Fibroblast of skin of right biceps (primary cell): Measurements from ENCODE around the gene CRYL1.
A peak's percentile ranks its signal among the peaks of the same experiment; 100 is the strongest.

Experiments
- DNase-seq: peaks from one replicate; pipeline ENCODE4 v3.0.0-alpha.2; 2013

Gene CRYL1

DNA sequence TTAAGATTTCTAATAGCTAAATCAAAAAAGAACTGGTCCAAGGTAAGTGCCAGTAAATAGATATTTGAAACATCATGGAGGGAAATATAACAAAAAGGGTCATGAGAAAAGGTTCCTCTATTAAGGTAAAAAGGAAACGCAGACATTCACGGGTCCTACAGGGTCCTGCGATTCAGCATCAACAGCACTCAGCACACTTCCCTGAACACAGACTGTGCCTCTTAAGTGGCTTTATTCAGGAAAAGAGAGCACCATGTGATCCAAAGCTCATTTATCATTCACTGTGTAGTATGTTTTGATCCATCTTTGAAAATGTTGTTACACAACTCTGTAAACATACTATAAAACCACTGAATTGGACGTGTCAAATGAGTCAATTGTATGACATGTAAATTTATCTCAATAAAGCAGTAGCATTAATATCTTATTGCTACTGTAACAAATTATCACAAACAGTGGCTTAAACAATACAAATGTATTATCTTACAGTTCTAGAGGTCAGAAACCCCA lies 33.7 kb downstream of the CRYL1 start:
- no peak for DNase-seq

DNA sequence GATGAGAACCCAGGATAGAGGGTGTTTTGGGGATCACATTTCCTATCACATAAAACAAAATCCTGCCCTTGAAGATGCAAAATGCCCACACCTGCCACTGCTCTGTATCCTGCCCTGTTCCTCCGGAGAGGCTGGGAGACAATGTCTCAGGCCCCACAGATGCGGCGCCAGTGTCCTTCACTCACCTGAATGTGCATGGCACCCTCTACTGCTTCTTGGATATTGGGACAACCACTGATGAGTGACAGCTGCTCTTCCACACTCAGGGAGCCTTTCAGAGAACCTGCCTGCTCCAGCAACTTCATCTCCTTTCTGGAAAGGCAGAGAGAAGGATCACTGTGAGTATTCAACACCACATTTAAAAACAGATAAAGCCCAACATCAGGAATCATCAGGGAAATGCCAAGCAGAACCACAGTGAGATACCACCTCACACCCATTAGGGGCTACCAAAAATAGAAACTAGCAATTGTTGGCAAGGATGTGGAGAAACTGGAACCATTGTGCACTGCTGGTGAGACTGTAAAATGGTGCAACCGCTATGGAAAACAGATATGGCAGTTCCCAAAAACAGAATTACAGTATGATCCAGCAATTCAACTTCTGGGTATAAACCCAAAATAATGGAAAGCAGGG lies 36.4 kb downstream of the CRYL1 start:
- peak; percentile 52 for DNase-seq

DNA sequence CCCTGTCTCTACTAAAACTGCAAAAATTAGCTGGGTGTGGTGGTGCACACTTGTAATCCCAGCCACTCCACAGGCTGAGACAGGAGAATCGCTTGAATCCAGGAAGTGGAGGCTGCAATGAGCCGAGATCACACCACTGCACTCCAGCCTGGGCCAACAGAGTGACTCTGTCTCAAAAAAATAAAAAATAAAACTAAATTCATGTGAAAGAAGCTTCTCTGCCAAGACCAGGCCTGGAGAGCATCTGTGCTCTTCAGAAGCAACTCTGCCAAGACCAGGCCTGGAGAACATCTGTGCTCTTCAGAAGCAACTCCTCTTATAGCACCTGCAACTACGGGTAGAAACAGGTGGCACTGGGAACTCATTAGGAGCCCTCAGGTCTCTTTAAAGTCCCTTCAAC lies 37.7 kb downstream of the CRYL1 start:
- DNase-seq, result no peak

DNA sequence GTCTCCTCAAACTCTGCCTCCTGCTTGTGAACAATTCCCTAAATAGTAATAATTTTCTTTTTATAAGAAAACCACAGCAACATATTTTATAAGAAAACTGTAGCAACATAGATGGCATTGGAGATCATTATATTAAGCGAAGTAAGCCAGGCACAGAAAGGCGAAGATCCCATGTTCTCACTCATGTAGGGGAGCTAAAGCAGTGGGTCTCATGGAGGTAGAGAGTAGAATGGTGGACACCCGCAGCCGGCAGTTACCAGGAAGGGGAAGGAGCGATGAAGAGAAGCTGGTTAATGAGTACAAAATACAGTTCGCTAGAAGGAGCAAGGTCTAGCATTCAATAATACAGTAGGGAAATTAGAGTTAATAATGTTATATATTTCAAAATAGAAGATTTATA lies 42.9 kb downstream of the CRYL1 start:
- no peak for DNase-seq

DNA sequence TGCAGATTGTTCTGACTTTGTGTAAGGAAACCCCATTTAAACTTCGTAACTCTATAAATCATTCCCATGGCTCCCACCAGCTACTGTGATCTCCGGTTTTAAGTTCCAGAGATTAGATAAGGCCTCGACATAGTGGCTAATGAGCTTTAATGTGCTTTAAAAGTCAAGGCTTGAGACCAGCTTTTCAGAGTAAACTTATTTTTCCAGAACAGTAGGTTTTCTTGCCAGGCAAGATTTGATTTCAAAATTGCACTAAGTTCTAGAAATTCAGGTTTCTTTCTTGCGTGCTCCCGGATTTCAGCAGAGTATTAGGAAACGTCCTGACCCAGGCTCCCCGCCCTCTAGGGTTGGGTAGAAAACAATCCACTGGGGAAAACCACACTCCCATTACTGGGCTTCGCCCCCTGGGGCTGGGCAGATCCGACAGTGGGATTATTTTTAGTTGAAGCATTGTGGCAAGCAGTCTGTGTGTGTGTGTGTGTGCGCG lies 43.3 kb downstream of the CRYL1 start:
- no peak for DNase-seq

DNA sequence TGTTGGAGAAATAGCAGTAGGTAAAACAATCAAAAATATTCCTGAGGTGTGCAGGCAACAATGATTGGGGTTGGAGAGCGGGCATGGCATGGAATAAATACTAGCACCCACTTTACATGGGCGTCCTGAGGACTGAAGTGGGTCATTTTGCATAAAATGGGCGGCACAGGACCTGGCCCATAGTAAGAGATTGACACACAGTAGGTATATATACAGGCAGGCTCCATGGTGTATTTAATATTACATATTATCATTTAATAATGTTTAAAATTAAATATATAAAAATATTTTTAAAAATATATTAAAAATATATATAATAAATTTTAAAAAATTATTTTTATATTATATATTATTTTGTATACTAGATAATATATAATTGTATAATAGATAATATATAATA lies 48.3 kb downstream of the CRYL1 start:
- DNase-seq, result no peak

DNA sequence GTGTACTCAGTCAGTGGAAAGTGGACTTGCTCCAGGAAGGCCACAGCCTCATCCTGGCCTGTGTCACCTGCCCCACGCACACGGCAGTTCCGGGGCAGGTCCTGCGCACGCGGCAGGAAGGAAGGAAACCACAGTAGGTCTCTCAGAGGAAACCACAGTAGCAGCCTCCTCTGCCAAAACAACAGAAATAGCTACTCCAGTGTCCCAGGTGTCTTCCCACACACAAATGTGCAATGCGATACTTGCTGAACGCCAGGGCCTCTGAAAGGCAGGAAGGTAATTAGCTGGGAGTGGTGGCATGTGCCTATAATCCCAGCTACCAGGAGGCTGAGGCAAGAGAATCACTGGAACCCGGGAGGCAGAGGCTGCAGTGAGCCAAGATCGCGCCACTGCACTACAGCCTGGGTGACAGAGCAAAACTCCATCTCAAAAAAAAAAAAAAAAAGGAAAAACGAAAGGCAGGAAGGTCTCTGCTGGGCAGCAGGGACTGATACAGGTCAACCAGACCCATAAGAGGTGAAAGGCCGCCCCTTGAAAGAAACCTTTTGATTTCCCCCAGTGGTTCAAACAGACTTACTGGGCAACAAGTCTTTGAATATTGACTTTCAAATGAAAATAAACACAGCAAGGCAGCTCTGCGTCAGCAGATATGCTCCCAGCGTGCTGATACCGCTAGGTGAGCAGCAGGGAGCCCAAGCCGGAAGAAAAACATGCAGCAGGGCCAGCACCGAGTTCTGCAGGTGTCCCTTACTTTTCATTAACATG lies 49.5 kb downstream of the CRYL1 start:
- no peak for DNase-seq

DNA sequence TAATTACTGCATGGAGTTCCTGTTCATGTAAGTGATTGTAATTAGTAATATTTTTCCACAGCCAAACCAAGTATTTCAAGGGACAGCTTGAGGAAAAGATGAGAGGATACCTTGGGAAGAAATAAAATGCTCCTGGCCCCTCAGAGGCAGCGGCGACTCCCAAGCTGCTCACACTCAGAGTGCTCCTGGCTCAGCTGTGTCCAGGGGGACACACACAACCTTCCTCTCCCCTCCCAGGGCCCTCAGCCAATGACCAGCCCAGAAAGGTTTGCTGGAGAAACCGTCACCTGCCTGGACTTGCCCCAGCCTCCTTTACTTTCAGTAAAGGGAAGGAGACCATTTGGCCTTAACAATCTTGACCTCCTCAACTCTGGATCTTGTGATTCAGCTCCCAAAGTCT lies 51.1 kb downstream of the CRYL1 start:
- no peak for DNase-seq

DNA sequence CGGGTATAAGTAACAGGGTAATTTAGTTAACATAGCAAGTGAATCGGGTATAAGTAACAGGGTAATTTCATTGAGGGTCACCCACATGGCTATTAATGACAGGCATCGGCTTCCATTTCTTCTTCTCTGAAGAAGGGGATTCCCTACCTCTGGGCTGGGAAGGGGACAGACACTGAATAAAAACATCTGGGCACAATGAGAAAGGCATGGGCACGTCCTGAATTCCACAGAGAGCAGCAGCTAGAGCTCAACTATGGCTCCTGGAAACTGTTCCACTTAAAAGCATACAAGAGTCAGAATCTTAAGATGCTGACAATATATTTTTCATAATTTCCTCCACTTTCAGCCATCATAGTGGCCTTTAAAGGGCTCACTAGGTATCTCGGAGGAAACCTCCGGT lies 51.8 kb downstream of the CRYL1 start:
- no peak for DNase-seq

DNA sequence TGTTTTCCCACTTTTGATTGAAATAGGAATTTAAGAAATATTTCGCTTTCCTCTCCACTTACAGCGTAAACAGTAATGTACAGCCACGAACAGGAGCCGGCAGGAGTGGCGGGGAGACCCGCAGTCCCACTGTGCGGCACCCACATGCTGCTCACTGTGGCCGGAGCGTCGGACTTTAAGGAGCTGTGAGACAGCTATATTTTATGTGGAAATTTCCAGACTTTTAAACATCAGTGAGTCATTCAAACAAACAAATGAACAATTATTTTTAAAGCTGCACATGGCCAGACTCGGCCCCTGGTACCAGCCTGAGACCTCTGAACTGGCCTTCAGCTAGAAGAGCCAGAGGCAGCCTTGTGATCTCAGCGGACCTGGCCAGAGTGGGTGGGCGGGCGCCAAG lies 52.5 kb downstream of the CRYL1 start:
- DNase-seq, result no peak

DNA sequence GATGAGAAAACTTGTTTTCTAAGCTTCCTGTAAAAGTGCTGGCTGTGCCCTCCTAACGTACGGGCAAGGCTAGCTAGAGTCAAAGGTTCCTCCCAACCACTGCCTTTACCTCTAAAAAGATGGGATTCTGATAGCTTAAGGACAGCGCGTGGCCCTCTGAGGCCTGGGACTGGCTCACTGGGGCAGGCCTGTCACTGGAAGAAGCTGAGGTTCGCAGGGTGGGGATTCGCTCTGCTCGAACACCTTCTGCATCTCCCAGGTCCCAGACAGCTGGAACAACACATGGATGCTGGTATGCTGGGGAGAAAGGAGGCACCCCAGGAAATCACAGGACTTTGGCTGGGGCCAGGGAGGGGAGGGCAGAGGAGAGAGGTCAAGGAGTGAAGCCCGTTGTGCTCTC lies 53.1 kb downstream of the CRYL1 start:
- DNase-seq, result no peak

DNA sequence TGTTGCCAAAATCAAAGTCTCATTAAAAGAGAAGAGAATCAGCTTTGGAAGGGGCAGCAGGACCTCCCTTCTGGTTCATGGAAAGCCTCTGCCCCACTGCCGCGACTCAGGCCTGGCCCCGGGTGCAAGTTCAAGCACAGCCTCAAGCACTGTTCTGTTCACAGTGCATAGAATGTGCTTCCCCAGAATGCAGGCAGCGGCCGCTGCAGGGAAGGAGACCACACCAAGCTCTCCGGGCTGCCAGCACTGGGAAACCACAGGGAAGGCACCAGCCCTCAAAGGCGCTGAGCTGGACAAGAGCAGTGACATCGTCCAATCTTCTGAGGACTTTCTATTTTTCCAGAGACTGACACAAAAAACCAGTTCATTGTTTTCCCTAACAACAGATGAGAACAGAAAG lies 55.5 kb downstream of the CRYL1 start:
- DNase-seq, result no peak

DNA sequence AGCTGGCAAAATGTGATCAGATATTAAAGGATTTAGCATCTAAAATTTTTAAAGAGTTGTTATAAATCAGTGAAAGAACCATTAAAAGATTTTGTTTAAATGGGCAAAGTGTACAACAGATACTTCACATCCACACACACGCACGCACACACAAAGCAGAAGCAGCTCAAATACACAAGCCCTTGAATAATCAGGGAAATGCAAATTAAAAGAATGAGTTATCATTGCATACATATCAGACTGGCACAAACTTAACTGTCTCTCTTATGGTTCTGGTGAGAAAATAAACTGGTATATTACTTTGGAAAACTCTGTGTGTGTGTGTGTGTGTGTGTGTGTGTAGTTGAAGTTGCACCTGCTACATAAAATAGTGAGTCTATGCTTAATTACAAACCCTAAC lies 59.3 kb downstream of the CRYL1 start:
- DNase-seq, result no peak

DNA sequence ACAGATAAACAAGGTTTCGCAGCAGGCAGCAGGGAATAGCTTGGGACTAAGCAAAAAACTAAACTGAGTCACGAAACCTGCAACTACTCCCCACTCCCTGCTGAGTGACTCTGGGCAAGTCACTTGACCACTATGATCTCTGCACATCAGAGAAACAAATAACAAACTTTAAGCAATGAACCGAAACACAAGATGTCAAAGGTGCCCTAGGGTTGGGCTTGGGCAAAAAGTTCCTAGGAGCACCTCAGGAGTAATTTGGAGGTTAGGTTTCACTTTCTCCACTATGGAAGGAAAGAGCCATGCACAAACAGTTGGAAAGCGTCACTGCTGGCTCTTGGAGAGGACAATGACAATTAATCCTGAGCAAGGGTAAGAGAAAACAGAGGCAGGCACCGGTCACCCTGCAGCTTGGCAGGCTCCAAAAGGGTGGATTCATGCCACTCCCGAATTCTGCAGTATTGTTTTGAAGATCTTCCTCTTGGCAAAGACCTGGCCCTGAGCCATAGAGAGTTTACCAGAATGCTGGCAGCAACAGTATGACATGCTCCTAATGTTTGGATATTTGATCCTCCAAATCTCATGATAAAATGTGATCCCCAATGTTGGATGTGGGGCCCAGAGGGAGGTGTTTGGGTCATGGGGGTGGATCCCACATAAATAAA lies 60.3 kb downstream of the CRYL1 start:
- DNase-seq, result no peak

DNA sequence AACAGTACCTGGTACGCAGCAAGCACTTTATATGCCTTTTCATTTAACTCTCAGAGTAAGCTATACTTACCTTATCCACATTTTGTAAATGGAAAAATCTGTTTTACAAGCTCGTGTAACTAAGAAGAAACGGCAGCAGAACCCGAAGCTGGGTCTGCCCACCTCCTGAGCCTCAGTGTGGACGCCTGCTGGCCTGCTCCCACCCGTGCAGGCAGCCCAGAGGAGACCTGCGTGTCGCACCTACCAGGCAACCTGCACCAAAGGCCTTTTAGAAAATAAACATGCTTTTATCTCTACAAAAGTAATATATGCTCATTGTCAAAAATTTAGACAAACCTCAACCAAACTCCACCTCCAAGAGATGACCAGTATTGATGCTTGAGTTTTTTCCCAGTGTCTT lies 62.7 kb downstream of the CRYL1 start:
- DNase-seq, result no peak

DNA sequence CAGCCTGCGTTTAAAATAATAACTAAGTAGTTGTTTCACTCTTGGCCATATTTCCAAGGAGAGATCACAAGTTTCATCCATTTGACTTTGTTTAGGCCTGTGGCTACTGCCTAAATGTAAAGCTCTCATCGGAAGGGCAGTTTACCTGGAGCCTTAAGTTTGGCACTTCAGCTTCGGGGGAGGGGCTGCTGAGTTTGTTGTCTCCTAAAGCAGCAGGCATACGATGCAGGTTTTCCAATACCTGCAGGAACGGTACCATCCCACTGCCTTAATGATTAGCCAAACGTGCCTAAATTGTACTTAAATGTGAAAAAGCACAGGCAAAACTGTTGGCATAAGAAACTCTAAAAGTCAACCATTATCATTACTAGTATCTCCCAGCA lies 63.1 kb downstream of the CRYL1 start:
- DNase-seq, result no peak

DNA sequence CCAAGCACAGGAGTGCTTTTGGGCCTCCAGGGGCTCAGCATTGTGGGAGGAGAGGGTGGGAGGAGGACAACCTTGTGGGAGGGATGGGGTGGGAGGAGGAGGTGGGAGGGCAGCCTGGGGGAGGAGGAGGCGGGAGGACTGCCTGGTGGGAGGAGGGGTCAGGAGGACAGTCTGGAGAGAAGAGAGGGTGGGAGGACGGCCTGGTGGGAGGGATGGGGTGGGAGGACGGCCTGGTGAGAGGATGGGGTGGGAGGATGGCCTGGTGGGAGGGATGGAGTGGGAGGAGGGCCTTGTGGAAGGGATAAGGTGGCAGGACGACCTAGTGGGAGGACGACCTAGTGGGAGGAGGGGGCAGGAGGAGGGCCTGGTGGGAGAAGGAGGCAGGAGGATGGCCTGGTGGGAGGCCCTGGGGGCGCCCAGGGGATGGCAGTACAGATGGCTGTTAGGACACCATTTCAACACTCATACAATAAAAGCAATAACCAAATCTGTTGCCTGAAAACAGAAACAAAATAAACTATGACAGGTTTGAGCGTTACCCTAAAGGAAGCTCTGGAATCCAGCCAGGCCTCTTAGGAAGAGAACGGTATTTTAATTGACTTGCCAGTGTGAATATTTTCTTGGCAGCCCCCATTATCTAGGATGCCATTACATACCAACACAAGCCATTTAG lies 63.7 kb downstream of the CRYL1 start:
- peak; percentile 49 for DNase-seq

DNA sequence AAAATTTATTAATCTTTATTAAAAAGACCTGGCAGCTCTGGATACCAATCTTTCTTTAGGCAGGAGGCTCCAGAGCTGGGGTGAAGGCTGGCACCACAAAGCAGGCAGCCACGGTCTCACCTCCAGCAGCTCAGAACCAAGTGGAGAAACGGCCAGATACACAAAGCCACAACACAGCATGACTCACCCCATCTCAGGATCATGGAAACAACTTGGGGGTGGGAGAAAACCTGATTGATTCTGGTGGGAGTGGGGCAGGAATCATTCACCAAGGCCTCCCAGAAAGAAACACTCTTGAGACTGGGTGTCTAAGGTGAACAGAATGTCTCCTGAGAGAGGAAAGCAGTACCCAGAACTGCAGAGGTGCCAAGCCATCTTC lies 64.2 kb downstream of the CRYL1 start:
- DNase-seq, result peak; percentile 59

DNA sequence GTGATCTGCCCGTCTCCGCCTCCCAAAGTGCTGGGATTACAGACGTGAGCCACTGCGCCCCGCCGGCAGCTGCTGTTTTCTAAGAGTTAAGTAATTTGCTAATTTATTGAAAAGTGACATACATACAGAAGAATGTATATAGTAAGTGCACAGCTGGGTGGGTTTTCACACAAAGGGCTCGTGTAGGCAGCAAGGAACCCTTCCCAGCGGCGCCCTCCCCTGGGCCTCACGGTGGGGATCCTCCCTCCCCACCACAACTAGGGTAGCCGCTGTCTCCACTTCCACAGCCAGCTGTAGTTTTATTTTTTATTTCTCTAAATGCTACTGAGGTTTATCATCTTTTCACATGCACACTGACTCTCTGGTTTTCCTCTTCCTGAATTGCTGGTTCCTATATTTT lies 64.9 kb downstream of the CRYL1 start:
- DNase-seq, result peak; percentile 23

DNA sequence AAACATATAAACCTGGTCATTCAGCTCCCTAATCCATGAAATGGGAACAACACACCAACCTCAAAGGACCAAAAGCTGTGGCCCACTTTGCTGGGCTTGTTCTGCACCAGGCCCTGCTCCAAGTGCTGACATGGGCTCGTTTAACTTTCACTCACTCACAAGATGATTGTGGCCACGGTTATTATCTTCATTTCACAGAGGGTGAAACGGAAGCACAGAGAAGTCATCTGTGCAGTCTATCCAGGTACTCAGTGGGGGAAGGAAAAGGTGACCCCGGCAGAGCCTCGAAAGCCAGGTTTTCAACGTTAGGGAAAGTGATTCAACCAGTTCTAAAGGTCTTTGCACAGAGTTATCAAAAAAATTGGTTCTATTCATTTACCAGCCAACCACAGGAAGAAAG lies 68.0 kb downstream of the CRYL1 start:
- no peak for DNase-seq

DNA sequence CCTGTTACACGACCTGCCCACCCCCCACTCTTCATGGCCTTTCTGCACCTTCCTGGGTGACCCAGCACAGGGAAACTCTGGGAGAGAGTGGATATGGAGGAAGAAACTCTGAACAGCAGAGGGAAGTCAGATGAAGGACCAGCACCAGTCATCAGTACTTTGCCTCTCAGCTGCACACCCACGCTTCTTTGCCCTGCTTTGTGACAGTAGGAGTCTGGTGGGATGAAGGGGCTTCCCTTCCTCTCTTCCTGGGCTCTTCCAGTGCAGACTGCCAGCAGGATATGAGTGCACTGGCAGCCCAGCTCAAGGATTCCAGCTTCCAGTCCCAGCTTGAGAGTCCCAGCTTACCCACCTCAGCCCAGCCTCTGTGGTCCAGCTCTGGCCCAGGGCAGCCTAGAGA lies 68.9 kb downstream of the CRYL1 start:
- DNase-seq, result no peak

DNA sequence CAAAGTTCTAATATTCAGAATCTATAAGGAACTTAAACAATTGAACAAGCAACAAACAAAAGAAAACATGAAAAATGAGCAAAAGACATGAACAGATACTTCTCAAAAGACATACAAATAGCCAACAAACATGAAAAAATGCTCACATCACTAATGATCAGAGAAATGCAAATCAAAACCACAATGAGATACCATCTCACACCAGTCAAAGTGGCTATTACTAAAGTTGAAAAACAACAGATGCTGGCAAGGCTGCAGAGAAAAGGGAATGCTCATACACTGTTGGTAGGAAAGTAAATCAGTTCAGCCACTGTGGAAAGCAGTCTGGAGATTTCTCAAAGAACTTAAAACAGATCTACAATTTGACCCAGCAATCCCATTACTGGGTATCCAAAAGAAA lies 74.3 kb downstream of the CRYL1 start:
- DNase-seq, result no peak

DNA sequence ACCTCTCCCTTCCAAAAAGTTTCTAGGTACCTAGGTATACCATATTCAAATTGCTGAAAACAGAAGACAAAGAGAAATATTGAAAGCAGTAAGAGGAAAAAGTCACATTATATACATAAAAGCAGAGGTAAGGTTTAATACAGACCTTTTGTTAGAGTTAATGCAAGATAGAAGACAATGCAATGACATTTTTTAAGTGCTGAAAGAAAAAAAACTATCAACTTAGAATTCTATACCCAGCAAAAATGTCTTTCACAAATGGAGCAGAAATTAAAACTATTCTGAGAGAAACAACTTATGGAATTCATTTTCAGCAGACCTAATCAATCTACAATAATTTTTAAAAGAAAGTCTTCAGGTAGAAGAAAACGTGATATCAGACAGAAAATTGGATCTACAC lies 77.2 kb downstream of the CRYL1 start:
- no peak for DNase-seq

DNA sequence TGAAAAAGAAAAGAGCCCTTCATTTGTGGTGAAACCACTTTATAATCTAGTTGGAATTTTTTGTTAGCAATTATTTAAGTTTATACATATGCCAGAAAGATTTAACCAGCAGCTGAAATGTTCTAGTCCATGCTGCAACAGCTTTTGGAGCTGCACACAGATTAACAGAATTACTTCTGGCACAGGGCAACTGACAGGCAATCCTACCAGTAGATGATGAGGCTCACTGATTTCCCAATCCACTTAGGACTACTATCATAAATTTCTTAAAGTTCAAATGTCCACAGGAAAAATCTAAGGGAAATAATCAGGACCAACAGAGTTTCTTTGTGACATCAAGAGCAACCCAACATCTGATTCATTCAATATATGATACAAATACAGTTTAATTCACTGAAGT lies 78.8 kb downstream of the CRYL1 start:
- DNase-seq, result no peak
